ENCODE results near the gene SLC22A3. TPM values are rescaled to one million over a fixed set of nuclear protein-coding genes. Genes with fewer than 3 reads are reported as not detected.

SLC22A3 gene
- total RNA-seq, 2 experiments from 2014 or later = not detected

GRCh38 chr6:160431791-160432404 lies 83.7 kb downstream of the SLC22A3 start:
- TF ChIP-seq CTCF (conservative IDR thresholded peaks at IDR 0.05; ENCODE audit: low read length) (no peak), EZH2phosphoT487 (IDR thresholded peaks at IDR 0.05; ENCODE audit: borderline replicate concordance, low read depth, low read length) (no peak)
- intact Hi-C loops (cut with micrococcal nuclease; ENCODE audit: unreplicated experiment) = no loop called here
- no peak overlapping the region for H3K4me2 ChIP-seq (ENCODE audit: low read length)
- POLR2A ChIA-PET = no interaction called here
- no peak overlapping the region for H3K27ac ChIP-seq (ENCODE audit: low read depth, low read length, poor library complexity, severe bottlenecking)
- no peaks in the 10 kb centered on the region for H3K9me2 ChIP-seq (ENCODE audit: insufficient read depth, low read length)
- no peaks in the 10 kb centered on the region for H4K20me1 ChIP-seq (ENCODE audit: insufficient read depth, low read length)
- H3K9me3 ChIP-seq (ENCODE audit: low read length) = no peaks in the 10 kb centered on the region
- no peaks in the 10 kb centered on the region for H3K4me1 ChIP-seq (ENCODE audit: insufficient read depth, low read length, poor library complexity, severe bottlenecking)
- no peak overlapping the region for H3K4me3 ChIP-seq (ENCODE audit: low read depth, low read length, poor library complexity, severe bottlenecking)
- CTCF ChIA-PET (ENCODE audit: unreplicated experiment) = no interaction called here
- H3K79me2 ChIP-seq (ENCODE audit: insufficient read depth, low read depth, low read length) = no peaks in the 10 kb centered on the region
- BruUV-seq (replicated peaks) = no TSS peak
- no peak overlapping the region for H2AFZ ChIP-seq (ENCODE audit: low read length)
- no peaks in the 10 kb centered on the region for H3K36me3 ChIP-seq (ENCODE audit: insufficient read depth, low read length)
- DNase-seq (ENCODE audit: low spot score) = no peak

DNA sequence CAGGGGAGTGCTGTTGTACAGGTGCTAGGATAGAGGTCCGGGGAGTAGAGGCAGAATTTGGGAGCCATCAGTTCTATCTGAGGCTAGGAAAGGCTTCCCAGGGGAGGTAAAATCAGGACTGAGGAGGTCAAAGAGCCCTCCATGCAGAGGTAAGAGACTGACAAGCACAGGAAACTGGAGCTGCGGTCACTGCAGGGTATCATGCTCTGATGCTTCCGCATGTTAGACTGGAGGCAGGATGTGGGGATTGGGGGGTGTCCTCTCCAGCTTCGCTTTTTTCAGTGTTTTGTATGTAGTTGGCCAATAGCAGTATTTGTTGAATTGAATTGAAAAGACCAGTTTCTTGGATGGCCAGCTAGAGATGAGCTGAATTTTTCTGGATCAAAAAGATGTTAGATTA lies 87.8 kb downstream of the SLC22A3 start:
- intact Hi-C loops (cut with micrococcal nuclease; ENCODE audit: unreplicated experiment) = no loop called here
- Histone ChIP-seq H3K79me2 (ENCODE audit: insufficient read depth, low read depth, low read length) (no peaks in the 10 kb centered on the region), H3K4me1 (ENCODE audit: insufficient read depth, low read length, poor library complexity, severe bottlenecking) (no peaks in the 10 kb centered on the region), H3K27ac (ENCODE audit: low read depth, low read length, poor library complexity, severe bottlenecking) (no peak overlapping the region), H3K4me3 (ENCODE audit: low read depth, low read length, poor library complexity, severe bottlenecking) (no peak overlapping the region), H3K9me2 (ENCODE audit: insufficient read depth, low read length) (no peaks in the 10 kb centered on the region), H3K9me3 (ENCODE audit: low read length) (no peaks in the 10 kb centered on the region), H3K4me2 (ENCODE audit: low read length) (no peak overlapping the region), H2AFZ (ENCODE audit: low read length) (no peak overlapping the region), H4K20me1 (ENCODE audit: insufficient read depth, low read length) (no peaks in the 10 kb centered on the region), H3K36me3 (ENCODE audit: insufficient read depth, low read length) (no peaks in the 10 kb centered on the region)
- ChIA-PET POLR2A (no interaction called here), CTCF (ENCODE audit: unreplicated experiment) (no interaction called here)
- no peak for TF ChIP-seq EZH2phosphoT487 (IDR thresholded peaks at IDR 0.05; ENCODE audit: borderline replicate concordance, low read depth, low read length)
- TF ChIP-seq CTCF (conservative IDR thresholded peaks at IDR 0.05; ENCODE audit: low read length) = no peak
- BruUV-seq (replicated peaks) = no TSS peak
- DNase-seq (ENCODE audit: low spot score) = no peak

DNA sequence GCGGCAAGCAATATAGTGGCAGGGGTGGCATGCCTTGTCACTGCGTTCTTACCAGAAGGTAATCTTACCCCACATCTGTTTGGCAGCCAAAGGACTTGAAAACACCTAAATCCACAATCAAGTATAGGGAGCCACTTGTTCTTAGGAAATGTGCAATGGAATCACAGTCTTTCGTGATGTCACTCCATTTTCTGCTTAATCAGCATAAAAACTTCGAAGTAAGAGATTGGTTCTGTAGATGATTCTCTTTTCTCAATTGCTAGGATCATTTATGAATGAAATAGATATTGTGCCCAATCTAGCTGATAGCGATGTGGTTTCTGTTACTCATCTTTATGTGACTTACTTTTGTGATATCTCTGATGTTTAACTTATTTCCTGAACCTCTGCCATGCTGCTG lies 89.0 kb downstream of the SLC22A3 start:
- Histone ChIP-seq H3K9me3 (ENCODE audit: low read length) (no peaks in the 10 kb centered on the region), H3K9me2 (ENCODE audit: insufficient read depth, low read length) (no peaks in the 10 kb centered on the region), H3K4me1 (ENCODE audit: insufficient read depth, low read length, poor library complexity, severe bottlenecking) (no peaks in the 10 kb centered on the region), H3K79me2 (ENCODE audit: insufficient read depth, low read depth, low read length) (no peaks in the 10 kb centered on the region), H3K4me2 (ENCODE audit: low read length) (no peak overlapping the region), H3K36me3 (ENCODE audit: insufficient read depth, low read length) (no peaks in the 10 kb centered on the region), H4K20me1 (ENCODE audit: insufficient read depth, low read length) (no peaks in the 10 kb centered on the region), H3K4me3 (ENCODE audit: low read depth, low read length, poor library complexity, severe bottlenecking) (no peak overlapping the region), H3K27ac (ENCODE audit: low read depth, low read length, poor library complexity, severe bottlenecking) (no peak overlapping the region), H2AFZ (ENCODE audit: low read length) (no peak overlapping the region)
- BruUV-seq (replicated peaks) = no TSS peak
- intact Hi-C loops (cut with micrococcal nuclease; ENCODE audit: unreplicated experiment) = no loop called here
- TF ChIP-seq CTCF (conservative IDR thresholded peaks at IDR 0.05; ENCODE audit: low read length) (no peak), EZH2phosphoT487 (IDR thresholded peaks at IDR 0.05; ENCODE audit: borderline replicate concordance, low read depth, low read length) (no peak)
- no peak for DNase-seq (ENCODE audit: low spot score)
- ChIA-PET CTCF (ENCODE audit: unreplicated experiment) (no interaction called here), POLR2A (no interaction called here)

All from OCI-LY7 (cell line).